Glomerular endothelial cell (primary cell): Measurements from ENCODE around the gene MYO1D. TPM values are rescaled to one million over a fixed set of nuclear protein-coding genes. Genes with fewer than 3 reads are reported as not detected.
"Not testable (repeated sequence)": the region's sequence is repeated elsewhere in the genome, so short reads cannot be mapped to it uniquely, and the experiment has no call there.

Experiments
- DNase-seq: peaks from one replicate; pipeline ENCODE4 v3.0.0-alpha.2; 2011; ENCODE audit warnings: low read depth, low spot score; ENCODE audit errors: extremely low read depth
- total RNA-seq: library from RNA; depleted of rRNA; stranded (reverse); fragments of >200 nt; gene quantifications from 2 replicates; pipeline ENCODE4 v1.2.3, GENCODE V29; 2015

MYO1D gene
- total RNA-seq, 1 donor from 2014 or later = 73.7 TPM

DNA sequence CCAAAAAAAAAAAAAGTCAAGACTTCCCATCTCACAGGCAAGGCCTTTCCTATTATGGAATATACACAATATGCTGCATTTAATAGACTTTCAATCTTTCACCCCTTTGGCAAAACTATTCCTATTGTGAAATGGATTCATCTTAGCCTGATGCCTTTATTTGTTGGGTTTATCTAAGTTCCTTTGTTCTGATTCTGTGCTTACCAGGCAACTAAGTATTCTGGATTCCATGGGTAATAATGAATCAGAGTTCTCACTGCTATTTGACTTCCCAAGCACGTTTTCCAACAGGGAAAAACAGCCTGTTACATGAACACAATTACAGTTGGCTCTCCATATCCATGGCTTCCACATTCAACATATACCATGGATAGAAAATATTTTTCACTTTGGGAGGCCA lies 135.5 kb downstream of the MYO1D start:
- no peak for DNase-seq

DNA sequence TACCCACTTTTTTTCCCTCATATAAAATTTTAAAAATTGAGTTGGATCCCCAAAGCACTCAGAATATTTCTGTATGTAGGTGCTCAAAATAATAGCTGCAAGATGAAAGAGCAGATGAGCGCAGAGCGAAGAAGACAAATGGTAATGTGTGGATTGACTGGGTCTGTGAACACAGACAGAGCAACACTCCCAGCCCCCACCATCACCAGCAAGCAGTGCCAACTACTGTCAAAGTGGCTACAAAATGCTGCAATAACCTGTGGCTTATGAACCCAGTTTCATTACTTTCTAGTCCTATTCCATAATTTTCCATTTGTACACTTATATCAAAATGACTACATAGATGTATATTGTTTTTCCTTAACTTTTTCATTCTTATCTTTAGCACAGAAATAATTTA lies 137.2 kb downstream of the MYO1D start:
- DNase-seq = no peak

GRCh38 chr17:32739151-32739550 lies 137.8 kb downstream of the MYO1D start:
- not testable (repeated sequence) for DNase-seq

DNA sequence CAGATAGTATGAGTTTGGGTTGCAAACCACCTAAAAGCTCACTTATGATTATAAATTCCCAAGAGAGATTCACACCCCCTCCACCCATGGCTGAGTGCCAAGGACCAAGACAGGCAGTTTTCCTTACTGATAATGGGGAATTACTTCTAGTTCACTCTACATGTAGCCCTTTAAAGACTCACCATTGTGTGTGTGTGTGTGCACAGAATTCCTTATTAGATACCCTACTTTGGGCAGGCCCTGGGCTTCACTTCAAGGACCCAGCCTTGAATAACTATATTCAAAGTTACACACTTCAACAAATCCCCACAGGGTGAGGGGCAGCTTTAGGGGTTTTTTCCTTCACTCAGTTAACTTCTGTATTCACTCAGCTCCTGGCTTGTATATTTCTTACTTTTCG lies 143.5 kb downstream of the MYO1D start:
- DNase-seq = no peak

DNA sequence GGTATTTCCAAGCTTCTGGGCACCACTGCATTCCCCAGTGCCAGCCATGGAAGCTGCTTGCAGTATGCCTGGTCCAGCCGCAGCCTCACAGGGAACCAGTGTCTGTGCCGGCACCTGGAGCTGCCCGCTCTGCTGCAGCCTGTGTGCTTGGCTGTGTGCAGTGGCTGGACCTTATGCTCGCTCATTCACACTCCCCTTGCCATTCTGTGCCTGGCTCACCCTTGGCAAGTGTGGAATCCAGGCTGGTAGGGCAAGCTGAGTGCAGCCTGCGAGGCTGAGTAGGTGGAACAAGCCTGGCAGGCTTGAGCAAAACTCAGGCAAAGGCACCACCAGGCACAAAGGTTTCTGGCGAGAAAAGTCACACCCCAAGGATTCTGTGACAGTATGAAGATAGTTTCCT lies 144.0 kb downstream of the MYO1D start:
- DNase-seq = no peak

GRCh38 chr17:32732296-32732642 lies 144.7 kb downstream of the MYO1D start:
- no peak for DNase-seq

- no peak for DNase-seq
These were observed 145.2 kb downstream of the MYO1D start for GRCh38 chr17:32731556-32732295.

- DNase-seq = no peak
These were observed 149.2 kb downstream of the MYO1D start for GRCh38 chr17:32727681-32728080.

- DNase-seq = no peak
These were observed 151.2 kb downstream of the MYO1D start for GRCh38 chr17:32725697-32726096.

GRCh38 chr17:32723310-32723955 lies 153.5 kb downstream of the MYO1D start:
- no peak for DNase-seq

DNA sequence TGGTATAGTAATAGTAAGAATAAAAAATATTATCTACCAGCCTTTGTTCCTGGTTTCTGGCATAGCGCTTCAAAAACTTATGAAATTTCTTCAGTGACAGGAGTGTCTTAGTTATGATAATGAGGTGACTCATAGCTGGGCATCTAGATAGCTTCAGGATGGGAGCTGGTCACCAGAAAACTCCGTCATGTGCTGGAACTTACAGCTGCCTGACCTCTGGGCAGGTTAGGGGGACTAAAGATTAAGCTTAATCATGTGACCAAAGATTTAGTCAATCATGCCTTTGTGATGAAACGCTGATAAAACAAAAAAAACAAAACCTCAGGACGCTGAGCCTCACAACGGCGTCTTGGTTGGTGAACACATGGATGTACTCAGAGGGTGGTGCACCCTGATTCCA lies 154.2 kb downstream of the MYO1D start:
- DNase-seq = no peak

DNA sequence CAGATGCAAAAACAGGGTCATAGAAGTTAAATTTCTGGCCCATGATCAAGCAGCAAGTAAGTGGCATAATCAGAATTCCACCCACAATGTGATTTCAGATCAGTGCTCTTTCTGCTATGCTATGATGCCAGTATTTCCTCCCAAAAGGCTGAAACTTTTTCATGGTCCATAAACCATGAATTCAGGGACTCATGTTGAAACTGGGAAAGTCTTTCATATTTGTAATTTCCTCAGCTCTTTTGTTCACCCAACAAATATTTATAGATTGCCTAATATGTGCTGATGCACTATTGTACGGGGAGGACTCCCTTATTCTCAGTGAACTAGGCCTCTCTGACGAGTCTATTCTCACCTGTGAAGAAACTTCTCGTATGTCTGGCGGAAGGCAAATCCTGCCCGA lies 156.3 kb downstream of the MYO1D start:
- no peak for DNase-seq

- no peak for DNase-seq
These were observed 157.2 kb downstream of the MYO1D start for GRCh38 chr17:32719689-32720088.

DNA sequence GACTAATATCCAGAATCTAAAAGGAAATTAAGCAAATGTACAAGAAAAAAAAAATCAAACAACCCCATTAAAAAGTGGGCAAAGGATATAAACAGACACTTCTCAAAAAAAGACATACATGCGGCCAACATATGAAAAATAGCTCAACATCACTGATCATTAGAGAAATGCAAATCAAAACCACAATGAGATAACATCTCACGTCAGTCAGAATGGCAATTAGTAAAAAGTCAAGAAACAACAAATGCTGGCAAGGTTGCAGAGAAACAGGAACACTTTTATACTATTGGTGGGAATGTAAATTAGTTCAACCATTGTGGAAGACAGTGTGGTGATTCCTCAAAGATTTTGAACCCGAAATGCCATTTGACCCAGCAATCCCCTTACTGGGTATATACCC lies 162.0 kb downstream of the MYO1D start:
- not testable (repeated sequence) for DNase-seq

GRCh38 chr17:32714206-32714605 lies 162.7 kb downstream of the MYO1D start:
- not testable (repeated sequence) for DNase-seq

DNA sequence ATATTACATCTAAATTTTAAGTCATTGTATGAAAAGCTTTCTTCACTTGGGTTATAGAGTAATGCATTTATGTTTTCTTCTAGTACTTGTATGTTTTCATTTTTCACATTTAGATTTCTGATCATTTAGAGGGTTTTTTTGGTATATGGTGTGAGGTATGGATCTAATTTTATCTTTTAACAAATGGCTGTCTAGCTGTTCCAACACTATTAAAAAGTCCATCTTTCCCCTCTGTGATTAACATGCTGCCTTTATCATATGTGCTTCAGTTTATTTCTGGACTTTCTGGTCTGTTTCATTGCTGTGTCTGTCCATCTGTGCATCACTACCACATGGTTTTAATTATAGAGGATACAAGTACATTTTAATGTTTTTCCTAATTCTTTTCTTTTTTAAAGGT lies 163.8 kb downstream of the MYO1D start:
- DNase-seq = no peak

GRCh38 chr17:32709562-32709961 lies 167.4 kb downstream of the MYO1D start:
- DNase-seq = no peak

DNA sequence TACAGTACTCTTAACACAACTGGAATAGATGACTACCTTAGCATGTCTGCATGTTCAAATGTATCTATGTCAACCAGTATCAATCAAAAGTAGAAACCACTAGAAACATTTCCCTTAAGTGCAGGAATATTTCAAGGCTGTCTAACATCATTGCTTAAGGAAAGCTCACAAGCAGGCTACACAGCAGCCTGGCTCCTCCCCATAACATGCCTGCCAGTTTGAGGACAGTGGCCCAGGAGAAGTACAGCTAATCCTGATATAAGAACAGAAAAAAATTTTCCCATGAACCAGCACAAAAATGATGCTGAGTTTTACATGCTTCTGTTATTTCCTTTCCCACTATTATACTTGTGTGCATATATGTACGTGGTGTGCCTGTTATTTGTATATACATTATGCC lies 175.1 kb downstream of the MYO1D start:
- DNase-seq = no peak

DNA sequence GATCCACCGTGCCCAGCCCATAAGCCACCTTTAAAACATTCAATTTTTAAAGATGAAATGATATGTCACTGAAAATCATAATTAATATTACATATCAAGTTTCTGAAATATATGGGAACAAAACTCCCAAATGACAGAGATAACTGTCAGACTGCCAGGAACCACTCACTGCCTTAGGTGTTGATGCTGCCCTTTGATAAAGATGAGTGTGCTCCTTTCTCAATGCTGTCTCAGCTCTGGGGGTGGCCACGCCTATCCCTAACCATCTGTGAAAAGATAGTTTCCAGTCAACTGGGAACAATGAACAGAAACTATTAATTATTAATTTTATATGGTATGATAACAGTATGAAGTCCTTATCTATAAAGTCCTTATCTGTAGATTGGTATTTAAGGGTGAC lies 177.7 kb downstream of the MYO1D start:
- DNase-seq = no peak

GRCh38 chr17:32697728-32698625 lies 178.9 kb downstream of the MYO1D start:
- no peak for DNase-seq

- no peak for DNase-seq
These were observed 180.5 kb downstream of the MYO1D start for GRCh38 chr17:32696426-32696825.

DNA sequence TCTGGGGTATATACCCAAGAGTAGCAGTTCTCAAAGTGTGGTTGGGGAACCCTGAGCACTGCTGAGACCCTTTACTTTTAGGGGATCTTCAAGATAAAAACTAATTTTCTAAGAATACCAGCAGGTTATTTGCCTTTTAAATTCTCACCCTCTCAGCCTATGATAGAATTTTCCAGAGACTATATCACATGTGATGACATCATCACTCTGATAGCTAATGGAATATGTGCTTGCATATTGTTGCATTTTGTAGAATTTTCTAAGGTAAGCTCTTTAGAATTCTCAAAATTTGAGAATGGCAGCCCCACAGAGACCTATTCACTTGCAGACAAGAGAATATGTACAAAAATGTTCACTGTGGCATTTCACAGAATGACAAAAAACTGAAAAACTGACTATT lies 181.1 kb downstream of the MYO1D start:
- no peak for DNase-seq
